Erythroblast (primary cell): Measurements from ENCODE around the gene SLCO1A2.

Source experiments
- GATA1 ChIP-seq: IDR thresholded peaks from 2 replicates; pipeline ENCODE4 v1.6.1; 2011; ENCODE audit warnings: low read depth, mild to moderate bottlenecking, control low read depth, low read length, moderate library complexity
- POLR2A ChIP-seq: IDR thresholded peaks from 2 replicates; pipeline ENCODE4 v1.6.1; 2011; ENCODE audit warnings: mild to moderate bottlenecking, low read length

- no peak for TF ChIP-seq POLR2A
- no peak for TF ChIP-seq GATA1
These were observed 1.9 kb upstream of the SLCO1A2 start for GRCh38 chr12:21336656-21337055.
